H54 (cell line): ENCODE results near the gene TEX47.

Experiments
- DNase-seq: peaks from one replicate; pipeline ENCODE4 v3.0.0; 2011; ENCODE audit warnings: low spot score, mixed read lengths; ENCODE audit not compliant: insufficient read length
- FAIRE-seq: peaks from 3 replicates; lab custom pipeline; 2011; peaks lifted over from hg19 to GRCh38; lab: Jason Lieb, UNC
- POLR2A ChIP-seq: IDR thresholded peaks from 2 replicates; pipeline ENCODE4 v1.6.1; 2011; ENCODE audit warnings: low read depth, mild to moderate bottlenecking, low read length

TEX47 gene

DNA sequence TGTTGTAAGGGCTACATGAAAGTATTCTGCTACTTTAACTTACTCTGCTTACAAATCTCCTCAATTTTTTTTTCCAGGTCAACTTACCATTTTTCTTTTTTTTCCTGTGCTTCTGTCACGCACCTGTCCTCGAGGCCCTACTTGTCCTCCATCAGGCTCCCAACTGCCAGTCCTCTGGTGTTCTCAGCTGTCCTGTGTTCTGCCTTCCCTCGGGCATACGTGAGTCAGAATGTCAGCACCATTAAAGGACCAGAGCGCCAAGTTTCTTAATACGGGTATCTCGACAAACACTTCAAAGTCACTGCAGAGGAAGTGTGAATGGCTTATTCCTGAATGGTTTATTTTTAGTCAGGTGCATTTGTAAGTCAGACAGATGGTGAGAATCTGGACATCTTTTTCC lies at the start of gene TEX47:
Gene TEX47, minus strand, starts transcription at position 185 of the 400 bp plus-strand sequence. CDS start 795 bp downstream, outside the sequence.
- TF ChIP-seq POLR2A = no peak
- FAIRE-seq (no peak), DNase-seq (no peak)

DNA sequence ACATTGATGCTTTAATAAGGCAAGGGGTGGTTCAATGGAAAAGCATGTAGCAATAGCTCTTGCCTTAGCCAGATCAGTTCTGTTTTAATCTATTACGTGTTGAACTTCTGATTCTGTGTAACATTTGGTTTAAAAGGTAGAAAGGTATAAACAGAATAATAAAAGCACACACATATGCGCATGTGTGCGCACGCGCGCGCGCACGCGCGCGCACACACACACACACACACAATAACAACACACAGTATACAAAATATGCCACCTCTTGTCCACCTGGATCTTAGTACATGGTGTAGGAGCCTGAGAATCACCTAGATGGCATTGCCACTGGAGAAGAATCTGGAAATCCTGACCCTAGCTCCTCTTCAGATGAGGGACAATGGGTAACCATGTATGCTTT lies 49.6 kb upstream of the TEX47 start:
- no peak for TF ChIP-seq POLR2A
- FAIRE-seq (no peak), DNase-seq (no peak)

- DNase-seq (no peak), FAIRE-seq (no peak)
- no peak for TF ChIP-seq POLR2A
These were observed 46.7 kb upstream of the TEX47 start for GRCh38 chr7:88842201-88842600.

DNA sequence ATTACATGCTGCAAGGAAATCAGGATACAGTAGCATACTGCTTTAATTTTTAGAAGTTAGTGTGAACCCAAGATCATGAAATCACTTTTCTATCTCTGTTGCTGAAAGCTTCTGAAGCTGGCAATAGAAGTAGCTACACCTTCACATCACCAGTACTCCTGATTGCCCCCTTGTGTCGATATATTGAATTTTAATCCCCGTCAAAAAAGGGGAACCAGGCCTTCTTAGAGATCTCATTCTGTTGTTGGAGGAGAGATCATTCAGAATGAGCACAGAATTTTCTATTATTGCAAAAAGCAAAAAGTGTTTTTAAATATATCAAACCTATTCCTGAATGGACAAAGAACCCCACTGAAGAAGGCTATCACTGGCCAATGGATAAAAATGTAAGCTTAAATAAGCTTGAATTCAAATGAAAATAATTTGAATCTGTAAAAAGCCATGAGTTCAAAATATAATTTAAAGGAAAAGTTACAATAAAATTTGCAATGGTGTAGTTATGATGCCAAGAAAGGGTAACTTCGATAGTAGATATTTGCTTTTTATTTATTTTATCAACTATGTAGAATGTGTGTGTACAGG lies 39.7 kb upstream of the TEX47 start:
- FAIRE-seq (no peak), DNase-seq (no peak)
- no peak for TF ChIP-seq POLR2A

- TF ChIP-seq POLR2A = no peak
- FAIRE-seq (no peak), DNase-seq (no peak)
These were observed 30.7 kb upstream of the TEX47 start for GRCh38 chr7:88826222-88826621.

DNA sequence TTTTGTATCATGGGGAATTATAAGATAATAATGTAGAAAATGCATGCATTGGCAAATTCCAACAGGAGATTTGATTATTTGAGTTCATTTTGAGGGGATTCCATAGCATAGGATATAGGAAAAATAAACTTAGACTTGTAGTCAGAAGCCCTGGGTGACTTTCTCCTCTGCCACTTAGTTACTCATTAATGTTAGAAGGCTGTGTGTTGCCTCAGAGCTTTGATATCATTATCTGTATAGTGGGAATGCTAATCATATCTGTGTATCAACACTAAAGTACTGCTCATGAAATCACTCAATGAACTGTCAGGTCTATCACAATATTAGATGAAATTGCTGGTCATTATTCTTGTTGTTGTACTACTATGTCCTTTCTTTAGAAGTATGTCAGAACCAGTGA lies 23.0 kb upstream of the TEX47 start:
- DNase-seq (no peak), FAIRE-seq (no peak)
- TF ChIP-seq POLR2A = no peak

DNA sequence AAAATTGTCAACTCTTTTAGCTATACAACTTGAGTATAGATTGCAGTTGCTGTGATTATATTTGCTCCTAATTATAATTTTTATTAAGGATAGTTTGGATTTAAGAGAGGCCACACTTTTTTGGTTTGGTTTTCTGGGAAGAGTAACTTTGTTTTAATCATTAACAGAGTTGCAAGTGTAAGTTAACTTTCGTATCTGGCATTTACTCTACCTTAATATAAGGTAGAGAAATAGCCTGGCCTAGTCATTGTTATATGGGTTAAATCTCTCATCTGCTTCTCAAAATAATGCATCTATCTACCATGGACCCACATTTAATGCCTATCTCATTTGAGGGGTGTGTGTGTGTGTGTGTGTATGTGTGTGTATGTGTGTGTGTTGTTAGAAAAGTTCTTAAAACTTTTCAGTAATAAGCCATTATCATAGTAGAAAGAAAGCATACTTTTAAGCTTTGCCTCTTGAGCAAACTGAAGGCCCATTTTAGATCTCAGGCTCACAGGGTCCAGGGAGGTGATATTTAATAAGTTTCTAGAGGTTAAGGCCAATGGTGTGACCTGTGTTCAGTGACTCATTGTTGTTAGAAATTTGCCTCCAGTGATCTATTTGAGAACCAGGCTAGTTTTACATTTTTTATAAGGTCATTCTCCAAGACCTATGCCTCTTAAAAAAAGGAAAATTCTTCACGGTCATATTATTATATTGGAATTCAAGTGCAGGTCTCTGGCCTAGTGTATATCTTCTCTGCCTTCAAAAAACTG lies 10.9 kb upstream of the TEX47 start:
- TF ChIP-seq POLR2A = no peak
- no peak for FAIRE-seq
- no peak for DNase-seq

GRCh38 chr7:88801046-88801445 lies 5.5 kb upstream of the TEX47 start:
- no peak for TF ChIP-seq POLR2A
- FAIRE-seq (no peak), DNase-seq (no peak)

GRCh38 chr7:88792361-88792760 lies 3.2 kb downstream of the TEX47 start:
- no peak for DNase-seq
- no peak for TF ChIP-seq POLR2A
- FAIRE-seq = no peak

GRCh38 chr7:88791891-88792290 lies 3.6 kb downstream of the TEX47 start:
- no peak for TF ChIP-seq POLR2A
- FAIRE-seq = no peak
- no peak for DNase-seq

- FAIRE-seq = no peak
- DNase-seq = no peak
- TF ChIP-seq POLR2A = no peak
These were observed 6.0 kb downstream of the TEX47 start for GRCh38 chr7:88789480-88790064.

DNA sequence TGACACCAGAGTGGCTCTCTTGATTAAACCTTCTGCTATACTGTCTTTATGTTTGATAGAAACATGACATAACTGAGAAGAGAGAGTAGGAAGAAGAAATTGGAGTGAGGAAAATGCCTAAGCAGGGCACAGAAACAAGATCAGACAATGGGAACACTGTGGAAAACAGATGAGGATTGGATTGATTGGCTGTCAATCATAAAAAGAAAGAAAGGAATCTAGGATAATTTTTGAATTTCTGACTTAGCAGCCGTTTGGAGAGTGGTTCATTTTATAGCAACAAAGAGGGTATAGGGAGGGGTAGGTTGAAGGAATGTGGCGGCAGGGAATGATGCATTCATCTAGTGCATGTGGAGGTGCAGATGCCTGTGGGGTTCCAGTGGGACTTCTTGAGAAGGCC lies 7.8 kb downstream of the TEX47 start:
- no peak for TF ChIP-seq POLR2A
- DNase-seq (no peak), FAIRE-seq (no peak)

DNA sequence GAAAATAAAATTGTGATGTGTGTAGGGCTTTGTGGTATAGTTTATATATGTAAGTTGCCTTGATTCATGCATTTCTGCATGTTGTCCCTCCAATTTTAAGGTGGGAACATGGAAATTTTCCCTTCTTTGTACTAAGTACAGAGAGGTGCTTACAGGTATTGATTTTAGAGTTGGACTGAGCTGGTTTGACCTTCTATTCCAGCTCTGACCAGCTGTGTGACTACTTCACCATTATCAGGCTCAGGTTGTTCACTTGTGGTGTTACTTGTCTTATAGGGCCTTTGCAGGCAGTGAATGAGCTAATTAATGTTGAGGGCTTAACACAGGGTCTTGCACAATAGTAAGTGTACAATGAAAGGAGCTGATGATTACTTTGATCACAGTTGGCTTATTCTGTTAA lies 19.7 kb downstream of the TEX47 start:
- no peak for TF ChIP-seq POLR2A
- no peak for FAIRE-seq
- DNase-seq = no peak

- DNase-seq = no peak
- no peak for TF ChIP-seq POLR2A
These were observed 22.8 kb downstream of the TEX47 start for GRCh38 chr7:88772776-88773175.

More at GRCh38 chr7:88772776-88773175, 22.8 kb downstream of the TEX47 start:
- FAIRE-seq = no peak
